HG03097 (cell line): ENCODE results near the gene MFSD11.
"Not testable (repeated sequence)": the region's sequence is repeated elsewhere in the genome, so short reads cannot be mapped to it uniquely, and the experiment has no call there.

ENCODE experiments used
- ATAC-seq: cut with Tn5 transposase; IDR thresholded peaks from one replicate; pipeline ENCODE4 v1.9.1; 2021; ENCODE audit not compliant: unreplicated experiment, low FRiP score

Gene MFSD11

GRCh38 chr17:76725580-76726230 lies 12.2 kb upstream of the MFSD11 start:
- ATAC-seq: peak; percentile 17

DNA sequence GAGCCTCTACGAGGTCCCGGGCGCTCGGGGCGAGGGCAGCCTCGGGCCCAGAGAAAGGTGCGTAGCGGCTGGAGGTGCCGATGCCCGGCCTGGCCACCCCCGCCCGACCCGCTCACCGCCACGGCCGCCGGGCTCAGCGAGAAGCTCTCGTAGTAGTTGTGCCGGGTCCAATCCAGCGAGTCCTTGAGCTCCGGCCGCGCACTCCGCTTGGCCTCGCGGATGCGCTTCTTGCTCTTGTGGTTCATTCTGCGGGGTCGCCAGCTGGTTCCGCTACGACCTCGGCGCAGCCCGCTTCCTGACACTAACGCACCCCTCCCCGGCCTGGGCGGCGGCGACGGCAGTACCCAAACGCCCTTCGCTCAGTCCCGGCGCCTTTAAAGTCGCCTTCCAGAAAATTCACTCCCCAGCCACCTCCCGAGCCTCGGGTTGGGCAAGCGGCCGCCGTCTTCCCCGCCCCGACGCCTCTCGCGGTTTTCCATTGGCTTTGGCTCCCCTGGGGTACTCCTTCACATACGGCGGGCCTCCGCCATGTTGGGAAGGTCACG lies 11.6 kb upstream of the MFSD11 start, which contains the start of gene JMJD6:
Gene JMJD6, minus strand, starts transcription at position 376 of the 545 bp plus-strand sequence. Its CDS starts 131 bp downstream, at position 245.
- peak; percentile 59 for ATAC-seq

GRCh38 chr17:76726776-76727718 lies 10.9 kb upstream of the MFSD11 start, which contains the start of gene METTL23:
Gene METTL23 (plus strand): TSS chr17:76726839. CDS start chr17:76729711, 2,872 bp downstream.
- peak; percentile 46 for ATAC-seq

DNA sequence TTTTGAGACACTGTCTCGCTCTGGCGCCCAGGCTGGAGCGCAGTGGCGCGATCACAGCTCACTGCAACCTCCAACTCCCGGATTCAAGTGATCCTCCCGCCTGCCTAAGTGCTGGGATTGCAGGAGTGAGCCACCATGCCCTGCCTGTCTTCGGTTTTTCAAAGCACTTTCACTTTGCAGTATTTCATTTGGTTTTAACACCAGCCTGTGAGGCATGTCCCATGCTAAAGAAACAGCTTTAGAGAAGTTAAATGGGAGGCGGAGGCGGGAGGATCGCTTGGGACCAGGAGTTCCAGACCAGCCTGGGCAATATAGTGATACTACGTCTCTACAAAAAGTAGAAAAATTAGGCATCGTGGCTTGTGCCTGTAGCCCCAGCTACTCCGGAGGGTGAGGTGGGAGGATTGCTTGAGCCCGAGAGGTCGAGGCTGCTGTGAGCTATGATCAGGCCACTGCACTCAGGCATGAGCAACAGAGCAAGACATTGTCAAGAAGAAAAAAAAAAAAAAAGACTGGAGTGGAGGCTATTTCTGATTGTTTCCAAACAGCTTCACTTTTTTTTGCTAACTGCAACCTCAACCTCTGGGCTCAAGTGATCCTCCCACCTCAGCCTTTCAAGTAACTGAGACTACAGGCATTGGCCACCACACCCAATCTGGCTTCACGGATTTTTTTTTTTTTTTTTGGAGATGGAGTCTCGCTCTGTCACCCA lies 10.0 kb upstream of the MFSD11 start:
- no peak for ATAC-seq

DNA sequence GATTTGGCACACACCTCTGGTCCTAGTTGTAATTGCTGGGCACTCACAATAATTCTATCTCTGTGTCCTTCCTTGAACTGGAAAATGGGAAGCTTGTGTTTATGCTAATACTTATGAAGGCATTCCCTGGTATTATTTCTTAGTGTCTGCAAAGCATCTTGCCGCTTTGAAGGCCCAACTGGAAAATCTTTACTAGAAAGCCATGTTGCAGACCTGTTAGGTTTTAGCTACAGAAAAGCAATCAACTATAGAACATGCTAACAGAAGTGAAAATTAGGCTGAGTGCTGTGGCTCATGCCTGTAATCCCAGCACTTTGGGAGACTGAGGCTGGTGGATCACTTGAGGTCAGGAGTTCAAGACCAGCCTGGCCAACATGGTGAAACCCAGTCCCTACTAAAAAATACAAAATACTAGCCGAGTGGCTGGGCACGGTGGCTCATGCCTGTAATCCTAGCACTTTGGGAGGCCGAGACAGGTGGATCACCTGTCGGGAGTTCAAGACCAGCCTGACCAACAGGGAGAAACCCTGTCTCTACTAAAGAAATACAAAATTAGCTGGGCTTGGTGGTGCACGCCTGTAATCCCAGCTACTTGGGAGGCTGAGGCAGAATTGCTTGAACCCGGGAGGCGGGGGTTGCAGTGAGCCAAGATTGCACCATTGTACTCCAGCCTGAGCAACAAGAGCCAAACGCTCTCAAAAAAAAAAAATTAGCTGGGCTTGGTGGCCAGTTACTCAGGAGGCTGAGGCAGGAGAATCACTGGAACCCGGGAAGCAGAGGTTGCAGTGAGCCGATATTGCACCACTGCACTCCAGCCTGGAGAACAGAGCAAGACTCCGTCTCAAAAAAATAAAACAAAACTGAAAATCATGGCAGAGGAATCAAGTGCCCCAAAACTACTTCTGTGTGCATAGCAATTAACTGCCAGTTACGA lies 5.9 kb upstream of the MFSD11 start:
- not testable (repeated sequence) for ATAC-seq

DNA sequence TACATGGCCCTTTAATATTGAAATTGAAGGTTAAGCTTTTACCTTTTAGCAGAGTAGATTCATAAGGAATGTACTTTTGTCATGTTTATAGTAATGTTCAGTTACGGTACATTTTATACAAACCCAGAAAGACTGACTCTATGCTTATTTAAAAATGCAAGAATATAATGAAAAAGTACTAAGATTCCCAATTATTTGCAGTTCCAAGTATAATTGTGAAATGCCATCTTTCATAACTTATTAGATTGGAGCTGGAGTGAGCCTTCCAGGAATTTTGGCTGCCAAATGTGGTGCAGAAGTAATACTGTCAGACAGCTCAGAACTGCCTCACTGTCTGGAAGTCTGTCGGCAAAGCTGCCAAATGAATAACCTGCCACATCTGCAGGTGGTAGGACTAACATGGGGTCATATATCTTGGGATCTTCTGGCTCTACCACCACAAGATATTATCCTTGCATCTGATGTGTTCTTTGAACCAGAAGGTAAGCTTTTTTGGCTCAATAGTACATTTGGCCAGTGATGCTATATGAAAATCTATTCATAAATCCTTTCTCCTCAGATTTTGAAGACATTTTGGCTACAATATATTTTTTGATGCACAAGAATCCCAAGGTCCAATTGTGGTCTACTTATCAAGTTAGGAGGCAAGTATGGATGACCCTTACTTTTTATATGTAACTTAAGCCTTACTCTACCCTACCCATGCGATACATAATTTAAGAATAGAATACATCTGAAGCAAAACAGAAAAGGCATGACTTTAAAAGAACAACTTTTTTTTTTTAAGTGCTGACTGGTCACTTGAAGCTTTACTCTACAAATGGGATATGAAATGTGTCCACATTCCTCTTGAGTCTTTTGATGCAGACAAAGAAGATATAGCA lies 4.9 kb upstream of the MFSD11 start:
- no peak for ATAC-seq

DNA sequence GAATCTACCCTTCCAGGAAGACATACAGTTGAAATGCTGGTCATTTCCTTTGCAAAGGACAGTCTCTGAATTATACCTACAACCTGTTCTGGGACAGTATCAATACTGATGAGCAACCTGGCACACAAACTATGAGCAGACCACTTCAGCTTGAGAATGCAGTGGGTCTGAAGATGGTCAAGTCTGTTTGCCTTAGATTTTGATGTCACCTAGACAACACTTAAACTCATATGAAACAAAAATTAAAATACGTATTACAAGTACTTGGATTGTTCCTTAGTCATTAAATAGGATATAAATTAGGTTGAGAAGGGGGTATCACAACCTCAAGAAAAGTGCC lies 4.3 kb upstream of the MFSD11 start:
- no peak for ATAC-seq

DNA sequence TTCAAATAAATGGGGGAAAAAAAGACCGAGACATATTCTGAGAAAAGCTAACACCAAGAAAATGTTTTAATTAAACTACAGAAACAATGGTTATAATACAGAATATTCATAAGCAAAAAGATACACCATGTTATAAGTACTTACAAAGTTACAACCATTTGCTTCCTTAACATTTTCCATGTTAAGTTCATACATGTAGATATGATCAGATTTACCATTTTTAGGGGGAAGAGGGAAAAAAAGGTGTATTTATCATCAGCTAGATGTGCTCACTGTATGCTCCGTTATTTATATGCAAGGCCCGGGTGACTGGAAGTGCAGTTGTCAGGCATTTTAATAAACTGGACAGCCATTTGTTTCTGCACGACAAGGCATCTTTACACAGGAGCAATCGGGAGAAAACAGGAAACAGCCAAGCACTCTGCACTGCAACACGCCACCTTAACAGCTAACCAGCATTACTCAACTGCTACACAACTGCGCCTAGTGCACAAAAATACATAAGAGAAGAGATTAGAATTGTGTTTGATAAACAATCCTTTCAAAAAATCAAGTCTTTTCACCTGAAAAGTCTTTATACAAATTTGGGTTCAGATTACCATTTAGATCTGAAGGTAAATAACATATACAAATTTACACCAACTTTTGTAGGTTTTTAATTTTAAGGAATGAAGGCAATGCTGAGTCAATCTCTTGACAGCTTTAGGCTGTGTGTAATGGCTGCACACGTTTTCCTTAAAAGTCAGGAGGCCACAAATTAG lies 3.7 kb upstream of the MFSD11 start:
- ATAC-seq: no peak

DNA sequence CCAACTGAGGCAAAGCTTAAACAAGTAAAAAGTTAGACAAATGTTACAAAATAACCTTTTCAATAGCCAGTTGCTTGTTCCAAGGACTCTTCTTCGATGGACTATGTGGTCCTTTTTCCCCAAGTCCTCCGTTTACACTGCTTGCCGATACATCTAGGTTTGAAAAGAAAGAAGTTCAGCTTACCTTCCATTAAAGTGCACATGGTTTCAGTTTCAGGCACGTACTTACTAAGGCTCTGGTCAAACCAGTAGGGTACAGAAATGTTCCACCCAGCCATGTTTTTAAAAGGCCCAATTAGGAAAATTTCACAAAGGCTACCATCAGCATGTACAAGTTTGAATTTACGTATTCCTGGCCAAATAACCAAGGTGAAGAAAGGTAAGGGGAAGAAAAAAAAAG lies 2.9 kb upstream of the MFSD11 start:
- ATAC-seq: no peak

GRCh38 chr17:76735586-76736348 lies 2.2 kb upstream of the MFSD11 start:
- ATAC-seq: no peak

DNA sequence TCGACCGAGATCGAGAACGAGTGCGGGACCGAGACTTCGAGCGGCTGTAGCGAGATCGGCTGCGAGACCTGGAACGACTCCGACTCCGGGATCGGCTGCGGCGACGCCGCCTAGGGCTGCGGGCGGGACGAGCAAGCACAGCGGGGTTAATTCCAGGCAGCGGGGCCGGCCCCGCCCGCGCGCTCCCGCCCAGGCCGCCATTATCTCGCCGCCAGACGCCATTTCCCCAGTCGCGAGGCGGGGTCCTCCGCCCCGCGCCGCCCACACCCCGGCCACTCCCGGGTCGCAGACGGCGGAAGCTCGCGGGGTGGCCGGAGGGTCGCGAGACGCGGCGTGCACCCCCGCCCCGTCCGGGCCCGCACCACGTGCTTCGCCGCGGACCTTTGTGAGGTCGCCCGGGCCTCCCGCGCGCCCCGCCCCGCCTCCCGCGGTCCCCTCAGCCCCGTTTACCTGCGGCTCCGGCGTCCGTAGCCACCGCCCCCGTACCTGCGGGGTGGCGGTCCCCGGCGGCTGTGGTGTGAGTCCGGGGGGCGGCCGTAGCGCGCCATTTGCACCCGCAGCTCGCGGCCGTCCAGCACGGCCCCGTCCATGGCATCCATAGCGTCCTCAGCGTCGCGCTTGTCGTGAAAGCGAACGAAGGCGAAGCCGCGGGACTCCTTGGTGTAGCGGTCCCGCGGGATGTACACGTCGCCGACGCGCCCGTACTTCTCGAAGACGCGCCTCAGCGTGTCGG lies 1.4 kb upstream of the MFSD11 start:
- peak; percentile 7 for ATAC-seq

GRCh38 chr17:76737082-76737675 lies 740 bp upstream of the MFSD11 start, which contains the start of gene SRSF2:
Gene SRSF2 (minus strand): TSS chr17:76737331. CDS start chr17:76737160, 171 bp downstream.
- peak; percentile 66 for ATAC-seq

- ATAC-seq: no peak
Measured at GRCh38 chr17:76738468-76738850, 540 bp downstream of the MFSD11 start.

DNA sequence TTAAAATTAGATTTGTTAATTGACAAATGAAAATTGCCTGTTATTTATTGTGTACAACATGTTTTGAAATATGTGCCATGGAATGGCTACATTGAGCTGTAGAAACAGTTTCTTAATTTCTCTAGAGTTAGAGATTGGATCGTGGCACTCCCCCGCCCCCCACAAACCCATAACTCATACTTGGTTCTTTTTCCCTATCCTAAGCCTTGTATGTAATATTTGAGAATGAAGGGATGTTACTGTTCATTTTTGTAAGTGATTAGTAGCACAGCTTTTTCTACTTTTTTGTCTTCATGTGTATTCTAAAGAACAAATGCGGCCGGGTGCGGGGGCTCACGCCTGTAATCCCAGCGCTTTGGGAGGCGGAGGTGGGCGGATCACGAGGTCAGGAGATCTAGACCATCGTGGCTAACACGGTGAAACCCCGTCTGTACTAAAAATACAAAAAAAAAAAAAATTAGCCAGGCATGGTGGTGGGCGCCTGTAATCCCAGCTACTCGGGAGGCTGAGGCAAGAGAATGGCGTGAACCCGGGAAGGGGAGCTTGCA lies 1.7 kb downstream of the MFSD11 start:
- not testable (repeated sequence) for ATAC-seq

- ATAC-seq: no peak
Measured at GRCh38 chr17:76740329-76741118, 2.6 kb downstream of the MFSD11 start.
